RWPE2 (cell line): ENCODE results near the gene SPDYE16.
A peak's percentile ranks its signal among the peaks of the same experiment; 100 is the strongest.
"Not testable (repeated sequence)": the region's sequence is repeated elsewhere in the genome, so short reads cannot be mapped to it uniquely, and the experiment has no call there.

ENCODE experiments used
- ATAC-seq: fragments of 200-7000 bp; cut with Tn5 transposase; 3 replicates; pipeline ENCODE4 v1.9.1; 2021; ENCODE audit warnings: low read depth
- DNase-seq: peaks from one replicate; pipeline ENCODE4 v3.0.0-alpha.2; 2020; ENCODE audit warnings: low spot score
- H3K27ac ChIP-seq: fragments of 450-650 bp; 2 replicates; pipeline ENCODE4 v1.5.1; 2017; ENCODE audit warnings: mild to moderate bottlenecking; ENCODE audit not compliant: poor library complexity, severe bottlenecking
- H3K27me3 ChIP-seq: fragments of 250-450 bp; sonication (Bioruptor Pico); 2 replicates; pipeline ENCODE4 v1.5.1; 2021; ENCODE audit warnings: mild to moderate bottlenecking, moderate library complexity; ENCODE audit not compliant: insufficient read depth, poor library complexity, severe bottlenecking
- H3K36me3 ChIP-seq: fragments of 250-450 bp; sonication (Bioruptor Pico); 2 replicates; pipeline ENCODE4 v1.5.1; 2020; ENCODE audit warnings: low read depth, mild to moderate bottlenecking, moderate library complexity
- H3K4me1 ChIP-seq: fragments of 250-450 bp; sonication (Bioruptor Pico); 2 replicates; pipeline ENCODE4 v1.5.1; 2021; ENCODE audit warnings: mild to moderate bottlenecking, moderate library complexity; ENCODE audit not compliant: insufficient read depth, poor library complexity, severe bottlenecking
- H3K4me3 ChIP-seq: fragments of 250-450 bp; sonication (Bioruptor Pico); 2 replicates; pipeline ENCODE4 v1.5.1; 2021; ENCODE audit warnings: mild to moderate bottlenecking, moderate library complexity; ENCODE audit not compliant: severe bottlenecking
- H3K9me3 ChIP-seq: fragments of 250-450 bp; sonication (Bioruptor Pico); 2 replicates; pipeline ENCODE4 v1.5.1; 2021; ENCODE audit warnings: mild to moderate bottlenecking, moderate library complexity; ENCODE audit not compliant: severe bottlenecking
- TF ChIP-seq, protein P1 (sequence below): fragments of 450-650 bp; IDR thresholded peaks from one replicate; pipeline ENCODE4 v1.5.1; 2017; ENCODE audit warnings: mild to moderate bottlenecking, moderate library complexity; ENCODE audit not compliant: poor library complexity, severe bottlenecking

The SPDYE16 gene

DNA sequence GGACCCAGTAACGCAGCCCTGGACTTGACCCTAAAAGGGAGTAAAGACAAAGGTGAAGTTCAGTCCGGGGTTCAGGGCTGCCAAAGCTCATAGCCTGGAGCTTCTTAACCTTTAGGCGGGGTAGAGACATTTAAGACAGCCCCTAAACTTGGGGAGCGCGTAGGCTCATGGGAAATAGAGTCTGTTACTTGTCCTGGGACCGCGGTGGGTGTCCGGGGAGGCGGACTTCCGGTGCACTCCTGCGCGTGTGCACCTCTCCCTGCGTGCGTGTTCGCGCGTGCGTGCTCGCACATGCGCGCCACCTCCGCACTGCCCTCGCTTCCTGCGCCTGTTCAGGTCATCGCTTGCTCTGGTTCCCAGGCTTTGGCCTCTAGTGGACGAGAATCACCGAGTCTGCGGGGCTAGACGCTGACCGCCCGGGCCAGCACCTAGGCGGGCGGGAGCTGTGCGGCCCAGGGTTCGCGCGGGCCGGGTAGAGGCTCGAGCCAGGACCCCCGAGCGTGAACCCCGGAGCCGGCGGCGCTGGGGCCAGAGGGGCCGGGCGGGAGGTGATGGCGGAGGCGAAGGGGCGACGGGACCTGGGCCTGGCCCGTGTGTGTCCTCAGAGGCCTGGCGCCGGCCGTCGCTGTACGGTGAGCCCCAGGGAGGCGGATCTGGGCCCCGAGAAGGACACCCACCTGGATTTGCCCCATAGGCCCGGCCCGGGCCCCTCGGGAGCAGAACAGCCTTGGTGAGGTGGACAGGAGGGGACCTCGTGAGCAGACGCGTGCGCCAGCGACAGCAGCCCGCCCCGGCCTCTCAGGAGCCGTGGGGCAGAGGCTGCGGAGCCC, 6.1 kb upstream of the SPDYE16 start:
- not testable (repeated sequence) for H3K9me3 ChIP-seq, H3K4me1 ChIP-seq, H3K27me3 ChIP-seq
- peak overlapping the region; percentile 73 for H3K27ac ChIP-seq
- DNase-seq, result peak; percentile 86
- peak; percentile 99 for ATAC-seq
- peak overlapping the region; percentile 53 for H3K4me3 ChIP-seq
- peaks cover 20% of the 10 kb centered on the region for H3K36me3 ChIP-seq

GRCh38 chr7:76531643-76532042, 11.5 kb downstream of the SPDYE16 start:
- not testable (repeated sequence) for H3K27ac ChIP-seq, H3K4me1 ChIP-seq, ATAC-seq

GRCh38 chr7:76526183-76526582, 16.9 kb downstream of the SPDYE16 start:
- not testable (repeated sequence) for H3K4me3 ChIP-seq, H3K9me3 ChIP-seq, H3K27me3 ChIP-seq, DNase-seq, H3K4me1 ChIP-seq, ATAC-seq, H3K36me3 ChIP-seq, H3K27ac ChIP-seq

More at GRCh38 chr7:76531643-76532042, 11.5 kb downstream of the SPDYE16 start:
- not testable (repeated sequence) for H3K27me3 ChIP-seq, H3K36me3 ChIP-seq, H3K4me3 ChIP-seq, DNase-seq, H3K9me3 ChIP-seq

DNA sequence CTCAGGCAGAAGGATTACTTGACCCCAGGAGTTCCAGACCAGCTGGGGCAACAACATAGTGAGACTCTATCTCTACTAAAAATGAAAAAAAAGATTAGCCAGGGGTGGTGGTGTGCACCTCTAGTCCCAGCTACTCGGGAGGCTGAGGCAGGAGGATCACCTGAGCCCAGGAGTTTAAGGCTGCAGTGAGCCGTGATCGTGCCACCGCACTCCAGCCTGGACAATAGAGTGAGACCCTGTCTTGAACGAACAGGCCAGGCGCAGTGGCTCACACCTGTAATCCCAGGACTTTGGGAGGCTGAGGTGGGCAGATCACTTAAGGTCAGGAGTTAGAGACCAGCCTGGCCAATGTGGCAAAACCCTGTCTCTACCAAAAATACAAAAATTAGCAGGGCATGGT, 26.2 kb downstream of the SPDYE16 start:
- DNase-seq, ATAC-seq, H3K9me3 ChIP-seq, H3K4me3 ChIP-seq, H3K4me1 ChIP-seq, H3K27me3 ChIP-seq, H3K27ac ChIP-seq, H3K36me3 ChIP-seq: not testable (repeated sequence)

DNA sequence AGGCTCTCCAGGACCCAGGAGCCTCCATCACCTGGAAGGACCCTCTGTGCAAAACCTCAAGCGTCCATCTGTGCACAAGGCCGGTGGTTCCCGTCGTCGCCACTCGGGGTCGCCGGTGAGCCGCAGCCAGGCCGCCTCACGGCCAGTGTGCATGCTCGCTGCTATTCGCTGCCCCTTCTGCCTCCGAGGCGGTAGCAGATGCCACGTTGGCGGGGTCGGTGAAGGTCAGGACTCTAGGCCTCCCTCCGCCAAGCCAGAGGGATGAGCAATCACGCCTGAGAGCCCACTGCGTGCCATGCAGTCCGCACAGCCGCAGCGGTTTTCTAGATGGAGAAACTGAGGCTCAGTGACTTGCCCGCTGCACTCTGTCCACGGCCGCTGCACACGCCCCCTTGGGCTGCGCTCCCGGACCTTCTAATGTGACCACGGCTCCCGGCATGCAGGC, 27.1 kb downstream of the SPDYE16 start:
- H3K4me3 ChIP-seq, result no peak overlapping the region
- TF ChIP-seq, protein P1, sequence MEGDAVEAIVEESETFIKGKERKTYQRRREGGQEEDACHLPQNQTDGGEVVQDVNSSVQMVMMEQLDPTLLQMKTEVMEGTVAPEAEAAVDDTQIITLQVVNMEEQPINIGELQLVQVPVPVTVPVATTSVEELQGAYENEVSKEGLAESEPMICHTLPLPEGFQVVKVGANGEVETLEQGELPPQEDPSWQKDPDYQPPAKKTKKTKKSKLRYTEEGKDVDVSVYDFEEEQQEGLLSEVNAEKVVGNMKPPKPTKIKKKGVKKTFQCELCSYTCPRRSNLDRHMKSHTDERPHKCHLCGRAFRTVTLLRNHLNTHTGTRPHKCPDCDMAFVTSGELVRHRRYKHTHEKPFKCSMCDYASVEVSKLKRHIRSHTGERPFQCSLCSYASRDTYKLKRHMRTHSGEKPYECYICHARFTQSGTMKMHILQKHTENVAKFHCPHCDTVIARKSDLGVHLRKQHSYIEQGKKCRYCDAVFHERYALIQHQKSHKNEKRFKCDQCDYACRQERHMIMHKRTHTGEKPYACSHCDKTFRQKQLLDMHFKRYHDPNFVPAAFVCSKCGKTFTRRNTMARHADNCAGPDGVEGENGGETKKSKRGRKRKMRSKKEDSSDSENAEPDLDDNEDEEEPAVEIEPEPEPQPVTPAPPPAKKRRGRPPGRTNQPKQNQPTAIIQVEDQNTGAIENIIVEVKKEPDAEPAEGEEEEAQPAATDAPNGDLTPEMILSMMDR, result peak; percentile 92
- DNase-seq (no peak), ATAC-seq (peak; percentile 50)
- H3K27ac ChIP-seq, result no peak overlapping the region
- H3K4me1 ChIP-seq, result peaks cover 6% of the 10 kb centered on the region
- no peaks in the 10 kb centered on the region for H3K9me3 ChIP-seq
- H3K27me3 ChIP-seq, result no peaks in the 10 kb centered on the region
- H3K36me3 ChIP-seq, result no peaks in the 10 kb centered on the region

- TF ChIP-seq, protein P1, result no peak
- no peak for DNase-seq
These were observed 27.9 kb downstream of the SPDYE16 start for GRCh38 chr7:76514926-76515771.

More at GRCh38 chr7:76514926-76515771, 27.9 kb downstream of the SPDYE16 start:
- Histone ChIP-seq H3K36me3 (no peaks in the 10 kb centered on the region), H3K27ac (no peak overlapping the region), H3K4me1 (peaks cover 6% of the 10 kb centered on the region), H3K27me3 (no peaks in the 10 kb centered on the region), H3K4me3 (no peak overlapping the region), H3K9me3 (no peaks in the 10 kb centered on the region)
- ATAC-seq, result no peak
